Thoracic aorta (tissue), 2 donors: ENCODE results near the gene ADGRF1. TPM values are rescaled to one million over a fixed set of nuclear protein-coding genes. Genes with fewer than 3 reads are reported as not detected.

Experiments used
- ATAC-seq: fragments of 150-250 bp; one replicate; pipeline ENCODE4 v1.8.0; 2017; ENCODE audit warnings: low read depth; ENCODE audit not compliant: insufficient number of reproducible peaks, low FRiP score
- DNase-seq: peaks from one replicate; pipeline ENCODE4 v3.0.0-alpha.2; 2020; ENCODE audit warnings: low spot score
- H3K27ac ChIP-seq, 2 donors: fragments of 200-600 bp; sonication (generic); 1 replicate in 1 of 2; 2 replicates in 1 of 2; pipeline ENCODE4 v1.5.1; 2016; ENCODE audit warnings: mild to moderate bottlenecking in 2 of 2, moderate library complexity in 2 of 2
- H3K27me3 ChIP-seq: fragments of 200-600 bp; sonication (generic); replicated peaks from 2 replicates; pipeline ENCODE4 v1.6.0; 2016; ENCODE audit warnings: mild to moderate bottlenecking; ENCODE audit not compliant: insufficient read depth
- H3K36me3 ChIP-seq: fragments of 200-600 bp; sonication (generic); one replicate; pipeline ENCODE4 v1.5.1; 2016
- H3K4me1 ChIP-seq, 2 donors: fragments of 200-600 bp; sonication (generic); 1 replicate in 1 of 2; 2 replicates in 1 of 2; pipeline versions ENCODE4 v1.5.1 to v1.6.0; 2016; ENCODE audit warnings: low read depth in 2 of 2, mild to moderate bottlenecking in 1 of 2; ENCODE audit not compliant: control insufficient read depth in 1 of 2
- H3K4me3 ChIP-seq: fragments of 200-600 bp; sonication (generic); 2 replicates; pipeline ENCODE4 v1.5.1; 2016; ENCODE audit warnings: mild to moderate bottlenecking
- H3K9me3 ChIP-seq: fragments of 200-600 bp; sonication (generic); 2 replicates; pipeline ENCODE4 v1.5.1; 2016
- CTCF ChIP-seq: fragments of 200-600 bp; sonication (generic); IDR thresholded peaks from one replicate; pipeline ENCODE4 v1.5.1; 2019; ENCODE audit warnings: antibody characterized with exemption
- total RNA-seq, 2 donors: library from RNA; depleted of rRNA; stranded (reverse); fragments of >200 nt; gene quantifications; one replicate each; pipeline versions ENCODE4 v1.1.0 to v1.2.3, GENCODE V29; 2016

The ADGRF1 gene
- total RNA-seq, 2 donors from 2014 or later, result not detected

GRCh38 chr6:46985943-46986342 is 56.2 kb downstream of the ADGRF1 start:
- no peaks in the 10 kb centered on the region for H3K27me3 ChIP-seq
- no peak for DNase-seq
- H3K4me1 ChIP-seq, result peaks cover 10 to 27% of the 10 kb centered on the region in 2 donors
- TF ChIP-seq CTCF, result no peak
- H3K27ac ChIP-seq, result no peak overlapping the region
- no peaks in the 10 kb centered on the region for H3K9me3 ChIP-seq
- H3K4me3 ChIP-seq, result no peak overlapping the region
- ATAC-seq, result no peak
- no peaks in the 10 kb centered on the region for H3K36me3 ChIP-seq

DNA sequence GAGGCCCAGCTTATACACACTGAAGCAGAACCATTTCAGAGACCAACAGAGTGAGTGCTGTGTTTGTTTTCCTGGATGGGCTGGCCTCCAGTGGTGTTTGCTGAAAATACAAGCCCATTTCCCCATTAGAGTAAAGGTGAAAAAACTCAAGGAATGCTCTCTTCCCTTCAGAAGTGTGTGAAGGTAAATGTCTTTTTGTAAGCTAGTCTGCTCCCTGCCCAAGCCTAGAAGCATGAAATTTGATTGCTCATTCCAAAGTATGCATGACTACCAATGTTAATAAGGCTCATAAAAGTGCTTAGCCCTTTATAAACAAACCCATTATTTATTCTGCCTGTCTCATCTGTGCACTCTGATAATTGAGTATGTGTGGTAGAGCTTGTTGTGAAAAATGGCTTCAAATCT is 59.1 kb downstream of the ADGRF1 start:
- Histone ChIP-seq H3K27ac (no peak overlapping the region), H3K4me3 (no peak overlapping the region), H3K36me3 (no peaks in the 10 kb centered on the region), H3K27me3 (no peaks in the 10 kb centered on the region), H3K9me3 (no peaks in the 10 kb centered on the region), H3K4me1 (no peaks in the 10 kb centered on the region)
- DNase-seq (no peak), ATAC-seq (no peak)
- no peak for TF ChIP-seq CTCF

- Histone ChIP-seq H3K27ac (no peak overlapping the region), H3K9me3 (no peaks in the 10 kb centered on the region), H3K4me3 (no peak overlapping the region), H3K4me1 (no peaks in the 10 kb centered on the region), H3K27me3 (no peaks in the 10 kb centered on the region), H3K36me3 (no peaks in the 10 kb centered on the region)
- no peak for TF ChIP-seq CTCF
- DNase-seq (no peak), ATAC-seq (no peak)
Measured at GRCh38 chr6:46979206-46979605, 62.9 kb downstream of the ADGRF1 start.

- no peaks in the 10 kb centered on the region for H3K36me3 ChIP-seq
- no peak overlapping the region for H3K4me3 ChIP-seq
- DNase-seq, result no peak
- ATAC-seq, result no peak
- H3K9me3 ChIP-seq, result no peaks in the 10 kb centered on the region
- H3K27me3 ChIP-seq, result no peaks in the 10 kb centered on the region
- TF ChIP-seq CTCF, result no peak
- H3K27ac ChIP-seq, result no peak overlapping the region
- H3K4me1 ChIP-seq, result no peaks in the 10 kb centered on the region
Measured at GRCh38 chr6:46974786-46975185, 67.3 kb downstream of the ADGRF1 start.

DNA sequence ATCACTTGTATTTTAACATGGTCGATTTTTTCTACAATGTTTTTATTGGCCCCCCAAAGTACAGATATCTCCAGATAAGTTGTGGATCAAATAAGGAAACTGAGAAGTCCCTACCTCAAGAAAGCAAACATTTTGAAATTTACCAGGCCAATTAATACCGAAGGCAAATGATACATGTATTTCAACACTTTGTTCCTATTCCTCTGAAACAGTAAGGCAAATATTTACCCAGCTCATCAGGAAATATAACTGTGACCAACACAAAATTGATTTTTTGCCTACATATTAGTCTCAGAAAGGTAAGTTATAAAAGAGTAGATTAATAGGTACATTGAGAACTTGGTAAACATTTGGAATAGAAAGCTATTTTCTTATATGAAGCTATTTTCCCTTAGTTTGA is 69.1 kb downstream of the ADGRF1 start:
- H3K4me3 ChIP-seq, result no peak overlapping the region
- no peak for ATAC-seq
- TF ChIP-seq CTCF, result no peak

More for the DNA sequence above, 69.1 kb downstream of the ADGRF1 start:
- no peaks in the 10 kb centered on the region for H3K9me3 ChIP-seq
- no peaks in the 10 kb centered on the region for H3K27me3 ChIP-seq
- H3K27ac ChIP-seq, result no peak overlapping the region
- H3K4me1 ChIP-seq, result no peaks in the 10 kb centered on the region
- no peaks in the 10 kb centered on the region for H3K36me3 ChIP-seq
- DNase-seq, result no peak
